ENCODE data around the gene MATR3. TPM values are rescaled to one million over a fixed set of nuclear protein-coding genes. Genes with fewer than 3 reads are reported as not detected.

Gene MATR3
- total RNA-seq, 3 donors from 2014 or later: 112 to 165 (median 136) TPM

GRCh38 chr5:139296198-139296597, 2.7 kb downstream of the MATR3 start:
- no peak overlapping the region for H3K4me3 ChIP-seq
- H3K4me1 ChIP-seq (ENCODE audit: low read depth): peaks cover 34% of the 10 kb centered on the region
- no peak for DNase-seq
- H3K36me3 ChIP-seq (ENCODE audit: low read depth): no peaks in the 10 kb centered on the region
- H3K9me3 ChIP-seq: no peaks in the 10 kb centered on the region
- intact Hi-C loops (cut with DNase I, micrococcal nuclease): no loop called here
- no peak for TF ChIP-seq CTCF (IDR thresholded peaks at IDR 0.05)
- no peak for ATAC-seq

- no peaks in the 10 kb centered on the region for H3K9me3 ChIP-seq
- H3K36me3 ChIP-seq (ENCODE audit: low read depth): no peaks in the 10 kb centered on the region
- no peak overlapping the region for H3K4me3 ChIP-seq
- intact Hi-C loops (cut with DNase I, micrococcal nuclease): no loop called here
- ATAC-seq: no peak
- TF ChIP-seq CTCF (IDR thresholded peaks at IDR 0.05): no peak
- peaks cover 34% of the 10 kb centered on the region for H3K4me1 ChIP-seq (ENCODE audit: low read depth)
- no peak for DNase-seq
These were observed 3.4 kb downstream of the MATR3 start for GRCh38 chr5:139296862-139297326.

GRCh38 chr5:139297439-139298133, 4.0 kb downstream of the MATR3 start:
- peaks cover 34% of the 10 kb centered on the region for H3K4me1 ChIP-seq (ENCODE audit: low read depth)
- ATAC-seq: no peak
- no peak for TF ChIP-seq CTCF (IDR thresholded peaks at IDR 0.05)
- no peaks in the 10 kb centered on the region for H3K9me3 ChIP-seq
- intact Hi-C loops (cut with DNase I, micrococcal nuclease): no loop called here
- no peak for DNase-seq
- no peaks in the 10 kb centered on the region for H3K36me3 ChIP-seq (ENCODE audit: low read depth)
- no peak overlapping the region for H3K4me3 ChIP-seq

- Histone ChIP-seq H3K4me1 (ENCODE audit: low read depth) (peaks cover 34% of the 10 kb centered on the region), H3K9me3 (no peaks in the 10 kb centered on the region), H3K36me3 (ENCODE audit: low read depth) (no peaks in the 10 kb centered on the region), H3K4me3 (no peak overlapping the region)
- ATAC-seq (no peak), DNase-seq (no peak)
- intact Hi-C loops (cut with DNase I, micrococcal nuclease): no loop called here
- TF ChIP-seq CTCF (IDR thresholded peaks at IDR 0.05): no peak
These were observed 4.7 kb downstream of the MATR3 start for GRCh38 chr5:139298242-139298641.

GRCh38 chr5:139299486-139299885, 5.9 kb downstream of the MATR3 start:
- no peak overlapping the region for H3K4me3 ChIP-seq
- intact Hi-C loops (cut with DNase I, micrococcal nuclease): no loop called here
- DNase-seq (no peak), ATAC-seq (no peak)
- no peaks in the 10 kb centered on the region for H3K36me3 ChIP-seq (ENCODE audit: low read depth)
- H3K9me3 ChIP-seq: no peaks in the 10 kb centered on the region
- peaks cover 37% of the 10 kb centered on the region for H3K4me1 ChIP-seq (ENCODE audit: low read depth)
- no peak for TF ChIP-seq CTCF (IDR thresholded peaks at IDR 0.05)

All from mucosa of descending colon (tissue), 3 donors.